Central memory CD8-positive, alpha-beta T cell (primary cell): ENCODE measurements around the gene TNS1.

Source experiments
- ATAC-seq: fragments of 150-1000 bp; cut with Tn5 transposase; replicated peaks from 2 replicates; pipeline ENCODE4 v1.10.0; 2022; ENCODE audit warnings: mild to moderate bottlenecking, moderate FRiP score, moderate number of reproducible peaks; ENCODE audit not compliant: poor library complexity, severe bottlenecking; ENCODE audit errors: extremely low read depth
- DNase-seq, 2 donors: peaks; one replicate each; pipeline ENCODE4 v3.0.0; 2021; ENCODE audit warnings: low spot score in 2 of 2
- H3K27ac Mint-ChIP-seq: one replicate; pipeline ENCODE4 v1.8.0; 2022; ENCODE audit warnings: low read depth, mild to moderate bottlenecking, moderate library complexity, mixed read lengths
- H3K27me3 Mint-ChIP-seq: one replicate; pipeline ENCODE4 v1.8.0; 2022; ENCODE audit warnings: mixed read lengths
- H3K36me3 Mint-ChIP-seq: one replicate; pipeline ENCODE4 v1.8.0; 2022; ENCODE audit warnings: mild to moderate bottlenecking, moderate library complexity, mixed read lengths; ENCODE audit not compliant: insufficient read depth
- H3K4me1 Mint-ChIP-seq: one replicate; pipeline ENCODE4 v1.8.0; 2022; ENCODE audit warnings: mixed read lengths
- H3K4me3 Mint-ChIP-seq: one replicate; pipeline ENCODE4 v1.8.0; 2022; ENCODE audit warnings: mild to moderate bottlenecking, moderate library complexity, mixed read lengths
- H3K9me3 Mint-ChIP-seq: one replicate; pipeline ENCODE4 v1.8.0; 2022; ENCODE audit warnings: mixed read lengths

The TNS1 gene

GRCh38 chr2:217975626-217976025, 27.2 kb downstream of the TNS1 start:
- Mint-ChIP-seq H3K27ac (no peak overlapping the region), H3K4me1 (no peaks in the 10 kb centered on the region), H3K9me3 (no peaks in the 10 kb centered on the region), H3K4me3 (no peak overlapping the region), H3K27me3 (peaks cover 6% of the 10 kb centered on the region), H3K36me3 (no peaks in the 10 kb centered on the region)
- ATAC-seq (no peak), DNase-seq (no peak)

DNA sequence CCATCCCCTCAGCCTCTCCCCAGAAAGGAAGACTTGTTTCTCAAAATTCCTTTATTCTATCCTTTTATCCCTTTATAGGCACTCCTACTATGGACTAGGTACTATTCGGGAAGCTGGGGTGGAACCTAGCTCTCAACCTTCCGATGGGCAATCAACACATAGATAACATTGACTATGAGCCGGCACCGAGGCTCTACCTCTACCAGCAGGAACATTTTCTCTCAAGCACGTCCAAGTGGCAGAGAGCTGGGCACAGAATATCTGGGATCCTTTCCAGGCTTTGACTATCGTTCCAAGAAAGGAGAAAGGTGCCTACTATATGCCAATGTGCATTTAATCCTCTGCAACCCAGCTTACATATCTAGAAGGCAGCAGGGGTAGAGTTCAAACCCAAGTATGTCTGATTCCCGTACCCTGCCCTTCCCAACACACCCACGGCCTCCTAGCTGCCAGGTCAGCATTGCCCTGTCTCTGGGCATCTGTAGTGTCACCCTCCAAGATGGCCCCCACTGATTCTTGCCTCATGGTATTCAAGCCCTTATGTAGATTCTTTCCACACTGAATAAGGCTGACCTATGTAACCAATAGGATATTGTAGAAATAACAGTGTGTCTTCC, 28.3 kb downstream of the TNS1 start:
- Mint-ChIP-seq H3K27me3 (no peaks in the 10 kb centered on the region), H3K4me1 (no peaks in the 10 kb centered on the region), H3K4me3 (no peak overlapping the region), H3K36me3 (no peaks in the 10 kb centered on the region), H3K9me3 (no peaks in the 10 kb centered on the region), H3K27ac (no peak overlapping the region)
- no peak for DNase-seq
- ATAC-seq, result no peak

DNA sequence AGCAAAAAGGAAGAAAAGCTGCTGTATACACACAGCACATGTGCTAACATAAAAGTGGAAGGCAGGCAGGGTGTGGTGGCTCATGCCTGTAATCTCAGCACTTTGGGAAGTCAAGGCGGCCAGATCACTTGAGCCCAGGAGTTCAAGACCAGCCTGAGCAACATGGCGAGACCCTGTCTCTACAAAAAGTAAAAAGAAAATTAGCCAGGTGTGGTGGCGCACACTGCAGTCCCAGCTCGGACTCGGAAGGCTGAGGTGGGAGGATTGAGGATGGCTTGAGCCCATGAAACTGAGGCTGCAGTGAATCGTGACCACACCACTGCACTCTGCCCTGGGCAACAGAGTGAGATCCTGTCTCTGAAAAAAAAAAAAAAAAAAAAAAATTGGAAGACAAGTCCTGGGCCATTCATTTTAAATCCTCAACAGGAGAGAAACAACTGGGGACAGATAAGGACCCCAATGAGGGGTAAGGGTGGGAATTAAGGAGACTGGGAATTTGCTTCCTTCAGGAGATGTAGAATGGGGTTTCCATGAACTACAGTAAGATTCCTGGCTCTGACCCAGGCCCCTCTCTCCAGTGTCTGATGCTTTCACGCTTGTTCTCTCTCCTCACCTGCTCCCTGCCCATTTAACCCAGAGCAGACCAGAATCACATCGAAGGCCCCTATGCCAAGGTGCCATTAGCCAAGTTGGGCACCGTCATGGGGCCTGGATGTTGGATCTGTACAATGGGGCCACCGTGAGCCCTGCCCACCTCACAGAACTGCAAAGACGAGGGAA, 29.6 kb downstream of the TNS1 start:
- Mint-ChIP-seq H3K36me3 (no peaks in the 10 kb centered on the region), H3K27me3 (peaks cover 1% of the 10 kb centered on the region), H3K27ac (no peak overlapping the region), H3K9me3 (no peaks in the 10 kb centered on the region), H3K4me3 (no peak overlapping the region), H3K4me1 (no peaks in the 10 kb centered on the region)
- ATAC-seq (no peak), DNase-seq (no peak)

GRCh38 chr2:217972490-217972889, 30.3 kb downstream of the TNS1 start:
- Mint-ChIP-seq H3K4me3 (no peak overlapping the region), H3K4me1 (no peaks in the 10 kb centered on the region), H3K36me3 (no peaks in the 10 kb centered on the region), H3K9me3 (no peaks in the 10 kb centered on the region), H3K27me3 (peaks cover 9% of the 10 kb centered on the region), H3K27ac (no peak overlapping the region)
- ATAC-seq, result no peak
- no peak for DNase-seq

DNA sequence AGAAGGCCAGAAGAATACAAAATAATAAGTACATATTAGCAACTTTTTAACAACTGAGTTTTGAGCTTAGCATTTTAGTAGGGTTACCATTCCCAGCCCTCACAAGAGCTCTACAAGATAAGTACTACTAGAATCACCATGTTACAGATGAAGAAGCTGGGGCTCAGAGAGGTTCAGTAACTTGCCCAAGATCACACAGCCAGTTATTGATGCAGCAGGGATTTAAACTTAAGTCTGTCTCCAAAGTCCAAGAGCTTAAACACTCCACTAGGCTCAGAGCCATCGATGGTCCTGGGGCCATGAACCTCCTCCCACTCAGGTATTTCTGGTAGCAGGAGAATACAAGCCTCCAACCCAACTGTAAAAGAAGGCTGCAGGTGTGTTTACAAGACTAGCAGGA, 30.8 kb downstream of the TNS1 start:
- Mint-ChIP-seq H3K9me3 (no peaks in the 10 kb centered on the region), H3K4me1 (no peaks in the 10 kb centered on the region), H3K27ac (no peak overlapping the region), H3K4me3 (no peak overlapping the region), H3K27me3 (peaks cover 12% of the 10 kb centered on the region), H3K36me3 (no peaks in the 10 kb centered on the region)
- DNase-seq (no peak), ATAC-seq (no peak)

DNA sequence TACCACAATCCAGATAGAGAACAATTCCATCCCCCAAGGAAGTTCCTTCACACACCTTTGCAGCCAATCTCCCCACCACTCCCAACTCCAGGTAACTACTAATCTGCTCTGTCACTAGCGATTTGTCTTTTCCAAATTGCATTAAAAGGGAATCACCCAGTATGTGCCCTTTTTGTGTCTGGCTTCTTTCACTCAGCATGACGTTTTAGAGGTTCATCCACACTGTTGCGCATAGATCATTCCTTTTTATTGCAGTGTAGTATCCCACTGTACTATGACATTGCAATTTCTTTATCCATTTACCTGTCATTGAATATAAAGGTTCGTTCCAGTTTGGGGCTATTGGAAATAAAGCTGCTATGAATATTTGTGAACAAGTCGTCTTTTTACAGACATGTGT, 31.6 kb downstream of the TNS1 start:
- no peak overlapping the region for H3K4me3 Mint-ChIP-seq
- H3K27me3 Mint-ChIP-seq, result peaks cover 14% of the 10 kb centered on the region
- no peaks in the 10 kb centered on the region for H3K9me3 Mint-ChIP-seq
- ATAC-seq (no peak), DNase-seq (no peak)
- H3K4me1 Mint-ChIP-seq, result no peaks in the 10 kb centered on the region
- H3K27ac Mint-ChIP-seq, result no peak overlapping the region
- no peaks in the 10 kb centered on the region for H3K36me3 Mint-ChIP-seq

GRCh38 chr2:217970206-217970605, 32.6 kb downstream of the TNS1 start:
- Mint-ChIP-seq H3K4me1 (no peaks in the 10 kb centered on the region), H3K9me3 (no peaks in the 10 kb centered on the region), H3K27ac (no peak overlapping the region), H3K4me3 (no peak overlapping the region), H3K36me3 (no peaks in the 10 kb centered on the region), H3K27me3 (peaks cover 24% of the 10 kb centered on the region)
- ATAC-seq (no peak), DNase-seq (no peak)

DNA sequence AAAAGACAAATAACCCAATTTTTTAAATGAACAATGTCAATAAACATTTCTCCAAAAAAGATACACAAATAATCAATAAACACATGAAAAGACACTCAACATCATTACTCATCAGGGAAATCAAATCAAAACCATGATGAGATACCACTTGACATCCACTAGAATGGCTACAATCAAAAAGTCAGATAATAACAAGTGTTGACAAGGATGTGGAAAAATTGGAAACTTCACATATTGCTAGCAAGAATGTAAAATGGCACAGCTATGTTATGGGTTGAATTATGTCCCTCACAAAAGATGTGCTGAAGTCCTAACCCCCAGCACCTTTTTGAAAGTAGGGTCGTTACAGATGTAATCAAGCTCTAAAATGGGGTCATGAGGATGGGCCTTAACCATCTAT, 33.2 kb downstream of the TNS1 start:
- ATAC-seq (no peak), DNase-seq (no peak)
- H3K27me3 Mint-ChIP-seq, result peaks cover 30% of the 10 kb centered on the region
- H3K36me3 Mint-ChIP-seq, result no peaks in the 10 kb centered on the region
- H3K4me3 Mint-ChIP-seq, result no peak overlapping the region
- no peaks in the 10 kb centered on the region for H3K4me1 Mint-ChIP-seq
- no peaks in the 10 kb centered on the region for H3K9me3 Mint-ChIP-seq
- no peak overlapping the region for H3K27ac Mint-ChIP-seq

DNA sequence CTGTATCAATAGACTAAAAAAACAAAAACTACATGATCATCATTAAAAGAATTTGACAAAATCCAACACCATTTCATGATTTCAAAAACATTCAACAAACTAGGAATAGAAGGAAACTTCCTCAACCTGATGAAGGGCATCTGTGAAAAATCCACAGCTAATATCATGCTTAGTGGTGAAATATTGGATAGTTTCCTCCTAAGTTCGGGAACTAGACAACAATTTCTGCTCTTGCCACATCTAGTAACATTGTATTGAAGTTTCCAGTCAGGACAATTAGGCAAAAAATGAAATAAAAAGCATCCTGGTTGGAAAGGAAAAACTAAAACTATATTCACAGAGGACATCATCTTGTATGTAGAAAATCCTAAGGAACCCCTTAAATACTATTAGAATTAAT, 34.8 kb downstream of the TNS1 start:
- no peak for DNase-seq
- H3K9me3 Mint-ChIP-seq, result no peaks in the 10 kb centered on the region
- H3K27ac Mint-ChIP-seq, result no peak overlapping the region
- H3K27me3 Mint-ChIP-seq, result peaks cover 33% of the 10 kb centered on the region
- no peaks in the 10 kb centered on the region for H3K4me1 Mint-ChIP-seq
- H3K4me3 Mint-ChIP-seq, result no peak overlapping the region
- no peak for ATAC-seq
- H3K36me3 Mint-ChIP-seq, result no peaks in the 10 kb centered on the region

GRCh38 chr2:217966423-217967070, 36.2 kb downstream of the TNS1 start:
- no peaks in the 10 kb centered on the region for H3K4me1 Mint-ChIP-seq

GRCh38 chr2:217964275-217965161, 38.3 kb downstream of the TNS1 start:
- DNase-seq (no peak), ATAC-seq (no peak)
- Mint-ChIP-seq H3K4me3 (no peak overlapping the region), H3K9me3 (no peaks in the 10 kb centered on the region), H3K27me3 (peaks cover 61% of the 10 kb centered on the region), H3K27ac (no peak overlapping the region), H3K36me3 (no peaks in the 10 kb centered on the region), H3K4me1 (no peaks in the 10 kb centered on the region)

More at GRCh38 chr2:217966423-217967070, 36.2 kb downstream of the TNS1 start:
- Mint-ChIP-seq H3K9me3 (no peaks in the 10 kb centered on the region), H3K36me3 (no peaks in the 10 kb centered on the region), H3K27ac (no peak overlapping the region), H3K4me3 (no peak overlapping the region), H3K27me3 (peaks cover 47% of the 10 kb centered on the region)
- ATAC-seq (no peak), DNase-seq (no peak)

- peaks cover 66% of the 10 kb centered on the region for H3K27me3 Mint-ChIP-seq
- no peaks in the 10 kb centered on the region for H3K36me3 Mint-ChIP-seq
Measured at GRCh38 chr2:217960351-217960750, 42.4 kb downstream of the TNS1 start.

More at GRCh38 chr2:217960351-217960750, 42.4 kb downstream of the TNS1 start:
- ATAC-seq (no peak), DNase-seq (no peak)
- H3K4me1 Mint-ChIP-seq, result no peaks in the 10 kb centered on the region
- H3K4me3 Mint-ChIP-seq, result no peak overlapping the region
- no peak overlapping the region for H3K27ac Mint-ChIP-seq
- H3K9me3 Mint-ChIP-seq, result no peaks in the 10 kb centered on the region
